ENCODE data around the gene RET. TPM values are rescaled to one million over a fixed set of nuclear protein-coding genes. Genes with fewer than 3 reads are reported as not detected.
A peak's percentile ranks its signal among the peaks of the same experiment; 100 is the strongest.

The RET gene
- total RNA-seq, 2 donors from 2014 or later = 0.29 to 0.67 TPM

DNA sequence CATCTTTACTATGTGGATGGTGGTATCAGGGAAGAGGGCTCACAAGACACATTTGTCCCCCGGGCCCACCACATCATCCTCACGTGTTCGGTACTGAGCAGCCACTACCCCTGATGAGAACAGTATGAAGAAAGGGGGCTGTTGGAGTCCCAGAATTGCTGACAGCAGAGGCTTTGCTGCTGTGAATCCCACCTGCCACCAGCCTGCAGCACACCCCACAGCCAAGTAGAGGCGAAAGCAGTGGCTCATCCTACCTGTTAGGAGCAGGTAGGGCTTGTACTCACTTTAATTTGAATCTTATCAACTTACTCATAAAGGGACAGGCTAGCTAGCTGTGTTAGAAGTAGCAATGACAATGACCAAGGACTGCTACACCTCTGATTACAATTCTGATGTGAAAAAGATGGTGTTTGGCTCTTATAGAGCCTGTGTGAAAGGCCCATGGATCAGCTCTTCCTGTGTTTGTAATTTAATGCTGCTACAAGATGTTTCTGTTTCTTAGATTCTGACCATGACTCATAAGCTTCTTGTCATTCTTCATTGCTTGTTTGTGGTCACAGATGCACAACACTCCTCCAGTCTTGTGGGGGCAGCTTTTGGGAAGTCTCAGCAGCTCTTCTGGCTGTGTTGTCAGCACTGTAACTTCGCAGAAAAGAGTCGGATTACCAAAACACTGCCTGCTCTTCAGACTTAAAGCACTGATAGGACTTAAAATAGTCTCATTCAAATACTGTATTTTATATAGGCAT lies 52.3 kb downstream of the RET start:
- H3K27me3 Mint-ChIP-seq (ENCODE audit: low read depth) = peaks cover 5% of the 10 kb centered on the region
- H3K36me3 Mint-ChIP-seq (ENCODE audit: insufficient read depth in 2 of 2) = no peaks in the 10 kb centered on the region
- H3K27ac Mint-ChIP-seq = peak overlapping the region; percentile 76
- peaks cover 42% of the 10 kb centered on the region for H3K4me1 Mint-ChIP-seq (ENCODE audit: low read depth)
- H3K9me3 Mint-ChIP-seq = no peaks in the 10 kb centered on the region
- ATAC-seq (replicated peaks in 1 of 2) = peak; percentile 93
- peak overlapping the region; percentile 62 to 84 for H3K4me3 Mint-ChIP-seq
- DNase-seq = peak; percentile 59 to 65

DNA sequence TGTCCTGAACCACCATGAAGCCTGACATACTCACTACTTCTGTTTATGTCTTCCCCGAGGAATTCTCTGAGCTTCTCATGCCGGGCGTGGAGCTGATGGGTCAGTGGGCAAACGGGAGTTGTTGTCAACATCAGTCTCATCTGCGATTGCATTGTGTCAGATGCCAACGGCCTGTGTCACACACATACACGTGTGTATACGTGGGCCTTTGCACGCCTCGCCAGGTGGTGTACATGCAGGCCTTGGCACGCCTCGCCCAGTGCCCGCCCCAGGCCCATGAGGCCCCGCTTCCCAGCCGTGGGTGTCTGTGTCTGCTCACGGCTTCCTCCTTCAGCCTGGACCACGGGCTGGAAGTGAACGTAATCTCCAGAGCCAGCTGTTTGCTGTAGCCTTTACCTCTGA lies 53.9 kb downstream of the RET start:
- ATAC-seq (replicated peaks in 1 of 2) = no peak
- H3K27me3 Mint-ChIP-seq (ENCODE audit: low read depth) = peaks cover 5% of the 10 kb centered on the region

DNA sequence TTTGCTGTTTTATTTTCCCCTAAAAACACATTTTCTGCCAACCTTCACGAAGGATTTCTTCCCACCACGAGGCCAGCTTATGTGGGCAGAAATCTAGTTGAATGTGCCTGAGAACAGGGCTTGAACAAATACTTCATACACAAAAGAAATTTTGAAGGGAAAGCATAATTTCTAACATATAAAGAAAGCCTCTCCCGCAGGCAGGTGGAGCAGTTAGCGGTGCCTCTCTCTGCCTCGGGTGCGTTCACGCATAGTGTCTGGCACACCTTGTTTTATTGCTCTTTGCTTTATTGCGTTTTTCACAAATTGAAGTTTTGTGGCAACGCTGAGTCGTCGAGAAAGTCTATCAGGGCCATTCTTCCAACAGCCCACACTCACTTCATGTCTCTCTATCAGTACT lies 54.4 kb downstream of the RET start:
- Mint-ChIP-seq H3K4me1 (ENCODE audit: low read depth) (peaks cover 53% of the 10 kb centered on the region), H3K27ac (no peak overlapping the region), H3K9me3 (no peaks in the 10 kb centered on the region), H3K36me3 (ENCODE audit: insufficient read depth in 2 of 2) (peaks cover 2 to 3% of the 10 kb centered on the region in 2 donors), H3K4me3 (no peak overlapping the region), H3K27me3 (ENCODE audit: low read depth) (peaks cover 5% of the 10 kb centered on the region)
- ATAC-seq (replicated peaks in 1 of 2) (no peak), DNase-seq (peak in 1 of 2 donors; percentile 0)

More for the DNA sequence above, 53.9 kb downstream of the RET start:
- Mint-ChIP-seq H3K4me3 (no peak overlapping the region), H3K36me3 (ENCODE audit: insufficient read depth in 2 of 2) (peaks cover 0 to 2% of the 10 kb centered on the region in 2 donors), H3K4me1 (ENCODE audit: low read depth) (peaks cover 48% of the 10 kb centered on the region), H3K9me3 (no peaks in the 10 kb centered on the region), H3K27ac (no peak overlapping the region)
- DNase-seq = peak in 1 of 2 donors; percentile 0

DNA sequence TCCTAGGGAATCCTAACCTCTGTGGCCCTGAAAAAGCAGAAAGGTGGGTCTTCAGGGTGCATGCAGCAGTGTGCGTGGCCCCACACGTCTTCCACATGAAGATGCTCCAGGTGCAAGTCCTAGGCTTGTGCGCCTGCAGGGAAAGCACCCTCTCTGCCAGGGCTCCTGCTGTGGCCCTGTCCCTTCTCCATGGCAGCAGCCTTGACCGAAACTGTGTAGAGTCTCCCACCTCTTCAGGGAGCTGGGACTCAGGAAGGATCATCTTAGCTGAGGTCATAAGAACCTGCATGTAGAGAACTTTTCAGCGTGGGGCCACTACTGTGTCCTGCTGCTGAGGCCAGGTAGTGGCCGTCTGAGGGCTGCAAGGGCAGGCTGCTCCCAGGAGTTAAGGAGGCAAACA lies 55.0 kb downstream of the RET start:
- no peak overlapping the region for H3K27ac Mint-ChIP-seq
- peaks cover 2 to 3% of the 10 kb centered on the region in 2 donors for H3K36me3 Mint-ChIP-seq (ENCODE audit: insufficient read depth in 2 of 2)
- no peak overlapping the region for H3K4me3 Mint-ChIP-seq
- no peaks in the 10 kb centered on the region for H3K9me3 Mint-ChIP-seq
- peak in 1 of 2 donors; percentile 1 for DNase-seq
- H3K27me3 Mint-ChIP-seq (ENCODE audit: low read depth) = peaks cover 5% of the 10 kb centered on the region
- peaks cover 53% of the 10 kb centered on the region for H3K4me1 Mint-ChIP-seq (ENCODE audit: low read depth)
- ATAC-seq (replicated peaks in 1 of 2) = no peak

DNA sequence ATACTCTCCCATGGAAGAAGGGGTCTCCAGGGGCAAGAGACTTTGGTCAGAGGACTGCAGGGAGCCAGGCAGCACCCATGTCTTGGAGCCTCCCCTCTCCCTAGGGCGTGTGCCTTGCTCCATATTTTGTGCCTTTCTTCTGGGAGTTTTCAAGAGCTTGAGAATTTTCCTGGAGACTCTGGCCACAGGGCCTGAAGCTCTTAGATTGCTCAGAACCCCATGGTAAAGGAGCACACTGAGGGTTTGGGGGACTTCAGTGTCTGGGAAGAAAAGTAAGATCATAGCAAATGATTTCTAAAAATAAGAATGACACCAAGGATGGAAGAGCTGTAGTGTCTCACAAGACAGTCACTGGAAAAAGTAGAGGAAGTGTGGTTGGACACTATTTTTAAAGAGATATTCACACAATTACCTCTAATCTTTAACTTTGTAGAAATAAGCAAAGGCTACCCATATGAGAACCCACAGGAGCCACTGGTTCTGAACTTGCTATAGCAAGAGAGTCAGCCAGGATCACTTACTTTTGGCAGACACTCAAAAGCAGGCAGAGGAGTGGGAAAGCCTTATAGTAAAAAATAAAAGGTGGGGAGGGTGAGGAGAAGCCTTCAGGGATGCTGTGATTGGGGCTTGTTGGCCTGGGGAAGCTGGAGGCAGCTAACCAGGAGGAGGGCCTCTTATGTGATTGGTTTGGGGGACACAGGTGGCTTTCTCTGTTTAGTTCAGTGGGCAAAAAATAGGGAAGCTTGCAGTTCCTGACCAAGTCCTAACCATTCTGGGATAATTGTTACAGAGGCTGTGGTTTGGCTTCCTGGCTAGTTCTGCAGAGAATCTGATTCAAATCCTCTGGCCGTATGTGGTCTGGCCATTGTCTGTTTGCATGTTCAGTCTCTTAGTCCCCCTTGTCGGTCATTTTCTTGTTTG lies 56.3 kb downstream of the RET start:
- Mint-ChIP-seq H3K4me3 (no peak overlapping the region), H3K36me3 (ENCODE audit: insufficient read depth in 2 of 2) (peaks cover 5 to 8% of the 10 kb centered on the region in 2 donors), H3K4me1 (ENCODE audit: low read depth) (peaks cover 52% of the 10 kb centered on the region), H3K9me3 (no peaks in the 10 kb centered on the region), H3K27me3 (ENCODE audit: low read depth) (peaks cover 5% of the 10 kb centered on the region), H3K27ac (peak overlapping the region; percentile 80)
- DNase-seq = peak in 1 of 2 donors; percentile 0
- no peak for ATAC-seq (replicated peaks in 1 of 2)

DNA sequence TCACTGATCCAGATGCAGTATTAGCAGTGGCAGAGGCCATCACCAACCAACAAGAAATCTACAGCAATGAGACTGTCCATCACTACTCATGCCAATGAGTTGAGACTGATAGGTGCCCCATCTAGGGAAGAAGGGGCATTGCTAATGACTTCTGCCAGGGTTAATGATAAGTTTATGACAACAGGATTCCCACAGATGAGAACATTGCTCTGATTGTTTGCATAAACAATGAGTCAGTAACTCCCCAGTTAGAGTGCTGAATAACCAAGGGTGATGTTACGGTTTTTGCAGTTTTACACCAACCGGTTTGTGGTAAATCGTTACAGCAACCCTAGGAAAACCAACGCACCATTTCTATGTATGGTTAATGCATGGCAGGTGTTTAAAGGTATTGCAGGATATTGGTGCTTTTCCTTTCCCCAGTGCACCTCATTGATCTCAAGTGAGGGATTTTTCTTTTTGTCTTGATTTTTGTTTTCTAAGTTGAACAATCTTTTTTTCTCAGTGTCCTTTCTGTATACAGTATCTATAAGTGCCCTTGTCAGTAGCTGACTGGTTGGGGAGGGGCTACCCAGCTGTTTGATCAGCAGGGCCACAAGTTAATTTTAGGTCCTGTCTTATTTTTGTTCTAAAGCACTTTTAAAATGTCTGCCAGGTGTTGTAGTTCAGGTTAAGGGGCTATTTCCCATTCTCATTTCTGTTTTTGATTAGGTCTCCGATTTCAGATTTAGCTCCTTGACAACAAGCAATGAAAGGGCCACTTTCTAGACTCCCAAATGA lies 57.4 kb downstream of the RET start:
- Mint-ChIP-seq H3K27ac (no peak overlapping the region), H3K36me3 (ENCODE audit: insufficient read depth in 2 of 2) (peaks cover 10 to 14% of the 10 kb centered on the region in 2 donors), H3K9me3 (no peaks in the 10 kb centered on the region), H3K27me3 (ENCODE audit: low read depth) (peaks cover 5% of the 10 kb centered on the region), H3K4me3 (no peak overlapping the region), H3K4me1 (ENCODE audit: low read depth) (peaks cover 49% of the 10 kb centered on the region)
- DNase-seq (no peak), ATAC-seq (replicated peaks in 1 of 2) (no peak)

DNA sequence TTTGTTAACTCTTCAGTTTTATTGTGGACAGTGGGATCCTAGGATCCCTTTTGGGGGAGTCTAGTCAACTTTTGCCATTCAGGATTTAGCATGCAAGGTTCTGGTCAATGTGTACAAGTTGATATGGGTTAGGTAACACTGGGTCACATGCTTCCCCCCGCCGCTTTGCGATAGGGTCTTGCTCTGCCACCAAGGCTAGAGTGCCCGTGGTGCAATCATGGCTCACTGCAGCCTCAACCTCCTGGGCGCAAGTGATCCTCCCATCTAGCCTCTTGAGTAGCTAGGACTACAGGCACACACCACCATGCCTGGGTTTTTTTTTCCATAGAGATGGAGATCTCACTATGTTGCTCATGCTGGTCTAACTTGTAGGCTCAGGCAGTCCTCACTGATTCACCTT lies 58.2 kb downstream of the RET start:
- Mint-ChIP-seq H3K27ac (peak overlapping the region; percentile 72), H3K27me3 (ENCODE audit: low read depth) (peaks cover 5% of the 10 kb centered on the region), H3K36me3 (ENCODE audit: insufficient read depth in 2 of 2) (peaks cover 12 to 18% of the 10 kb centered on the region in 2 donors), H3K9me3 (no peaks in the 10 kb centered on the region), H3K4me3 (no peak overlapping the region), H3K4me1 (ENCODE audit: low read depth) (peaks cover 52% of the 10 kb centered on the region)
- DNase-seq (no peak), ATAC-seq (replicated peaks in 1 of 2) (no peak)

DNA sequence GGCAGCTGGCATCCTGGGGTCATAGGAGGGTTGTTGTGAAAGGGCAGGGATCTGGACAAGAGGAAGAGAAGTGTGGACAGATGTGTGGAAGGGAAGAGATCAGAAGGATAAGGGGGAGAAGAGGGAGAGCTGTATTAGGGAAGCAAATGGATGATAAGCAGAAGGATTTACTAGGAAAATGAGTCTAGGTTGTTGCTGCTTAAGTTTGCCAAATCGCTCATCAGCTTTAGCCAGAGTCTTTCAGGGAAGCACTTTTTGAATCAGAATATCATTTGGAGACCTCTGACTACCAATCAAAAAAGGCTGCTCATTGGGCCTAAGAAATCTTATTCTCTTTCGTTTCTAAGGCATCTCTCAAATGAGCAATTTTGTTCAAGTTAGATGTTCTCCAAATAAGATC lies 58.8 kb downstream of the RET start:
- H3K27ac Mint-ChIP-seq = peak overlapping the region; percentile 72

DNA sequence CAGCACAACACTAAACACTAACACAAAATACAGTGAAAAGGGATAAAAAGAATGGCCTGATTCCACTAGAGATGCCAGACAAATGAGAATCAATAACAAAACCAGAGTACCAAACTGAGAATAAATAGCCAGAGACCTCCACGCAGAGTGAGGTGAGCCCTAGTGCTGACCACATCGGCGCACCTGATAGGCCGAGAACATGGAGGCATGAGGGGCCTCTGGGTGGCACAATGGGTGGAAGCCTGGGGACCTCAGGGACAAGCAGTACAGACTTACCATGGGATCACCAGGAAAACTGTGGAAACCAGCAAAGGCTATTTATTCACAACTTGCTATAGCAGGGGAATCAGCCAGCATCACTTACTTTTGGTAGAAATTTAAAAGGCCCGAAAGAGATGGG lies 59.6 kb downstream of the RET start:
- no peak for DNase-seq
- H3K27ac Mint-ChIP-seq = peak overlapping the region; percentile 98
- H3K4me1 Mint-ChIP-seq (ENCODE audit: low read depth) = peaks cover 58% of the 10 kb centered on the region
- no peaks in the 10 kb centered on the region for H3K9me3 Mint-ChIP-seq
- H3K27me3 Mint-ChIP-seq (ENCODE audit: low read depth) = peaks cover 5% of the 10 kb centered on the region
- peaks cover 16 to 23% of the 10 kb centered on the region in 2 donors for H3K36me3 Mint-ChIP-seq (ENCODE audit: insufficient read depth in 2 of 2)
- peak overlapping the region; percentile 96 to 97 for H3K4me3 Mint-ChIP-seq
- ATAC-seq (replicated peaks in 1 of 2) = no peak

More for the DNA sequence above, 58.8 kb downstream of the RET start:
- Mint-ChIP-seq H3K9me3 (no peaks in the 10 kb centered on the region), H3K4me1 (ENCODE audit: low read depth) (peaks cover 55% of the 10 kb centered on the region), H3K4me3 (peak overlapping the region; percentile 23 to 97), H3K27me3 (ENCODE audit: low read depth) (peaks cover 5% of the 10 kb centered on the region), H3K36me3 (ENCODE audit: insufficient read depth in 2 of 2) (peaks cover 15 to 20% of the 10 kb centered on the region in 2 donors)
- no peak for ATAC-seq (replicated peaks in 1 of 2)
- no peak for DNase-seq

DNA sequence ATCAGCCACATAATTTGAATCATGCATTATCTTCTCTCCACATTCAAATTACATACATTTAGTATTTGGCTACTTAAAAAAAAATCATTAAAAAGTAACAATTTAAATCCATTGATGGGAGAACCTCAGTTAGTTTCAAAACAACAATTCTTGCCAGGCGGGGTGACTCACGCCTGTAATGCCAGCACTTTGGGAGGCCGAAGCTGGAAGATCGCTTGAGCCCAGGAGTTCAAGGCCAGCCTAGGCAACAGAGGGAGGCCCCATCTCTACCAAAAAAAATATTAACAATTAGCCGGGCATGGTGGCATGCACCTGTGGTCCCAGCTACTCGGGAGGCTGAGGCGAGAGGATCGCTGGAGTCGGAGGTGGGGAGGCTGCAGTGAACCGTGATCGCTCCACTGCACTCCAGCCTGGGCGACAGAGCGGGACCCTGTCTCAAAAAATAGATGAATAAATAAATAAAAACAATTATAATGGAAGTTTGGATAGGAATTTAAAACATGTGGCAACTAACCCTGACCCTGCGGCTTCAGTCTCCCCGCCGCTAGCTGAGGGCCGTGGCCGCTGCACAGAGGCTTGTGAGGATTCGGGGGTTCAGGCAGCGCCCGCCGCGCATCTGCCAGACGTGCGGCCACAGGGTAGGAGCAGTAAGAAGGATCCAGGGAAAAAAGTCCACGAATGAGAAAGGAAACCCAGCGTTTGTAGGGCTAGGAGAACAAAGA lies 60.3 kb downstream of the RET start:
- Mint-ChIP-seq H3K36me3 (ENCODE audit: insufficient read depth in 2 of 2) (peaks cover 16 to 23% of the 10 kb centered on the region in 2 donors), H3K27me3 (ENCODE audit: low read depth) (peaks cover 5% of the 10 kb centered on the region), H3K9me3 (no peaks in the 10 kb centered on the region), H3K4me1 (ENCODE audit: low read depth) (peaks cover 63% of the 10 kb centered on the region), H3K4me3 (peak overlapping the region; percentile 96 to 97), H3K27ac (peak overlapping the region; percentile 98)
- ATAC-seq (replicated peaks in 1 of 2) (no peak), DNase-seq (no peak)

DNA sequence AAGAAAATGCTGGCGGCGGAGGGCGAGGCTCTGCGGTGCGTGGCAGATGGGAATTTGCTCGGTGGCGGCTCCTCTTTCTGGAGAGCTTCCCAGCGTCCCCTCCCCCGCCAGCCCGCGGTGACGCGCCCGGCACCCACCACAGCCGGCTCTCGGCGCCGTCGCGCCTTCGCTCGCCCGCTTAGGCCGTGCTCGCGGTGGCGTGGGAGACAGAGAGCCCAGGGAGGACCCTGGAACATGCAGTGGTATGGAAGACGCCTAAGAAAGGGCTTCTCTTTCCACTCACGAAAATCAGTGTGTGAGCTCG lies 60.8 kb downstream of the RET start:
- Mint-ChIP-seq H3K27me3 (ENCODE audit: low read depth) (peaks cover 5% of the 10 kb centered on the region), H3K9me3 (no peaks in the 10 kb centered on the region), H3K36me3 (ENCODE audit: insufficient read depth in 2 of 2) (peaks cover 16 to 23% of the 10 kb centered on the region in 2 donors), H3K4me1 (ENCODE audit: low read depth) (peaks cover 67% of the 10 kb centered on the region), H3K4me3 (peak overlapping the region; percentile 96 to 97), H3K27ac (peak overlapping the region; percentile 98)
- ATAC-seq (replicated peaks in 1 of 2) (peak; percentile 12 to 15), DNase-seq (peak; percentile 53 to 55)

DNA sequence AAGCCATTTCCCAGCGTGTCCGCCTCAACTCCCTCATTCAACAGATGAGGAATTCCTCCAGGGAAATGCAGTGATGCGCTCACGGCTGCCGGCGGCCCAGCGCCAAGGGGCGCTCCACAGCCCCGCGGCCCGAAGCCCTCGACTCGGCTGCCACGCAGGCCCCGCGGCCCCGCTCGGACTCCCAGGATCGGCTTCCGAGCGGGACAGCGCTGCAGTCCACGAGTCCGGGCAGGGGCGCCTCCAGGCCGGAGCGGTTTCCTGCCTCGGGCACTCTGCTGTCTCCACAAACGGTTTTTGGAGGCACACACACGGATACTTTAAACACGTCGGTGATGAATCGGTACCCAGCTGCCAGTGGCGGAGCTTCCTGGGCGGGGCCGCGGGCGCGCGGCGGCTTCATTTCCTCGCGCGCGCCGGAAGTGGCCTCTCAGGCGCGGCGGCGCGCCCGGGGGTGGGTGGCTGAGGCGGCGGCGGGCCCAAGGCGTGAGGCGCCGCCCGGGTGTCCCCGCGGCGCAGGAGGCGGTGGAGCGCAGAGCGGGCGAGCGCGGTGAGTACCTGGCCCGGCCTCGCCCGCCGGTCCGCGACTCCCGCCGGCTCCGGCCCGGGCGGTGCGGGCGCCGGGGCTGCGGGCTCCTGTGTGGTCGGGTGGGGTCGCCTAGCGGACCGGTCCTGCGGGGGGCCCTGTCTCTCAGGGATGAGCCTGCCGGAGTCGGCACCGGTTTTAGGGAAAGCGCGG lies 61.3 kb downstream of the RET start, which contains the start of gene CSGALNACT2:
Gene CSGALNACT2, plus strand, starts transcription at position 425 of the 736 bp plus-strand sequence. CDS start 16,705 bp downstream, outside the sequence.
- H3K27me3 Mint-ChIP-seq (ENCODE audit: low read depth) = no peaks in the 10 kb centered on the region
- H3K36me3 Mint-ChIP-seq (ENCODE audit: insufficient read depth in 2 of 2) = peaks cover 16 to 23% of the 10 kb centered on the region in 2 donors
- DNase-seq (peak; percentile 90 to 94), ATAC-seq (replicated peaks in 1 of 2) (peak; percentile 78 to 80)
- peak within 1 kb of the TSS; percentile 96 to 97 for H3K4me3 Mint-ChIP-seq
- no peaks in the 10 kb centered on the region for H3K9me3 Mint-ChIP-seq
- H3K4me1 Mint-ChIP-seq (ENCODE audit: low read depth) = peaks cover 66% of the 10 kb centered on the region
- peak within 1 kb of the TSS; percentile 98 for H3K27ac Mint-ChIP-seq
